ENCODE results near the gene C1orf174.

C1orf174 gene

GRCh38 chr1:3904006-3904842 lies 4.2 kb upstream of the C1orf174 start:
- no peak for DNase-seq (ENCODE audit: low spot score)
- Histone ChIP-seq H3K4me1 (ENCODE audit: control insufficient read depth in 2 of 2, insufficient read depth in 1 of 2, low read depth in 1 of 2, low read length in 2 of 2) (peaks cover 6 to 10% of the 10 kb centered on the region in 2 donors), H3K18ac (ENCODE audit: low read length) (peak overlapping the region; percentile 20), H3K36me3 (replicated peaks in 1 of 2; ENCODE audit: control insufficient read depth in 2 of 2, insufficient read depth in 2 of 2, low read length in 2 of 2) (no peaks in the 10 kb centered on the region), H3K4ac (ENCODE audit: low read length) (no peak overlapping the region), H2BK120ac (ENCODE audit: low read depth, low read length) (no peak overlapping the region), H3K4me2 (ENCODE audit: insufficient read depth, low read length, poor library complexity, severe bottlenecking) (no peak overlapping the region), H4K91ac (ENCODE audit: low read depth, low read length, poor library complexity) (no peak overlapping the region), H3K14ac (ENCODE audit: low read length) (no peak overlapping the region), H2AFZ (ENCODE audit: low read length) (peak overlapping the region; percentile 64), H3K23ac (ENCODE audit: low read depth, low read length, poor library complexity) (no peak overlapping the region), H3K27me3 (ENCODE audit: control insufficient read depth in 3 of 3, insufficient read depth in 3 of 3, low read depth in 1 of 3, low read length in 3 of 3) (no peaks in the 10 kb centered on the region), H2BK15ac (ENCODE audit: low read length) (no peak overlapping the region), H2BK12ac (ENCODE audit: low read length) (no peak overlapping the region), H4K8ac (ENCODE audit: low read depth, low read length) (no peak overlapping the region), H3K9ac (ENCODE audit: low read depth, low read length, poor library complexity) (no peak overlapping the region), H3K27ac (replicated peaks; ENCODE audit: low read length) (no peak overlapping the region), H3K9me3 (replicated peaks in 1 of 2; ENCODE audit: control insufficient read depth in 2 of 2, insufficient read depth in 1 of 2, low read depth in 1 of 2, low read length in 2 of 2) (no peaks in the 10 kb centered on the region), H3K79me1 (ENCODE audit: low read depth, low read length) (peaks cover 4% of the 10 kb centered on the region), H2AK5ac (ENCODE audit: low read depth, low read length) (peak overlapping the region; percentile 27), H3K4me3 (ENCODE audit: low read length in 2 of 2) (no peak overlapping the region), H2BK5ac (ENCODE audit: low read length) (peak overlapping the region; percentile 16)
- no CpG with 5 or more reads among the region's 24 CpGs for WGBS, 2 donors (ENCODE audit: extremely low coverage in 2 of 2, insufficient read length in 2 of 2, insufficient replicate concordance in 1 of 2)

GRCh38 chr1:3903141-3904005 lies 3.3 kb upstream of the C1orf174 start:
- H2AFZ ChIP-seq (ENCODE audit: low read length), result peak overlapping the region; percentile 64
- peaks cover 0 to 7% of the 10 kb centered on the region in 2 donors for H3K9me3 ChIP-seq (replicated peaks in 1 of 2; ENCODE audit: control insufficient read depth in 2 of 2, insufficient read depth in 1 of 2, low read depth in 1 of 2, low read length in 2 of 2)
- peak overlapping the region; percentile 27 for H2AK5ac ChIP-seq (ENCODE audit: low read depth, low read length)
- H2BK15ac ChIP-seq (ENCODE audit: low read length), result no peak overlapping the region
- no peak overlapping the region for H3K4me2 ChIP-seq (ENCODE audit: insufficient read depth, low read length, poor library complexity, severe bottlenecking)
- H3K18ac ChIP-seq (ENCODE audit: low read length), result no peak overlapping the region
- peaks cover 3 to 4% of the 10 kb centered on the region in 2 donors for H3K4me1 ChIP-seq (ENCODE audit: control insufficient read depth in 2 of 2, insufficient read depth in 1 of 2, low read depth in 1 of 2, low read length in 2 of 2)
- no peak overlapping the region for H3K23ac ChIP-seq (ENCODE audit: low read depth, low read length, poor library complexity)
- peak overlapping the region in 1 of 2 donors; percentile 11 for H3K4me3 ChIP-seq (ENCODE audit: low read length in 2 of 2)
- no peak for DNase-seq (ENCODE audit: low spot score)
- no peak overlapping the region for H3K27ac ChIP-seq (replicated peaks; ENCODE audit: low read length)
- H3K27me3 ChIP-seq (ENCODE audit: control insufficient read depth in 3 of 3, insufficient read depth in 3 of 3, low read depth in 1 of 3, low read length in 3 of 3), result no peaks in the 10 kb centered on the region
- no peak overlapping the region for H4K8ac ChIP-seq (ENCODE audit: low read depth, low read length)
- H2BK5ac ChIP-seq (ENCODE audit: low read length), result peak overlapping the region; percentile 16
- peaks cover 4% of the 10 kb centered on the region for H3K79me1 ChIP-seq (ENCODE audit: low read depth, low read length)
- H3K14ac ChIP-seq (ENCODE audit: low read length), result no peak overlapping the region
- no peak overlapping the region for H3K4ac ChIP-seq (ENCODE audit: low read length)
- H4K91ac ChIP-seq (ENCODE audit: low read depth, low read length, poor library complexity), result no peak overlapping the region
- no peak overlapping the region for H2BK120ac ChIP-seq (ENCODE audit: low read depth, low read length)
- H3K36me3 ChIP-seq (replicated peaks in 1 of 2; ENCODE audit: control insufficient read depth in 2 of 2, insufficient read depth in 2 of 2, low read length in 2 of 2), result no peaks in the 10 kb centered on the region
- WGBS, 2 donors (ENCODE audit: extremely low coverage in 2 of 2, insufficient read length in 2 of 2, insufficient replicate concordance in 1 of 2), result no CpG with 5 or more reads among the region's 16 CpGs
- no peak overlapping the region for H2BK12ac ChIP-seq (ENCODE audit: low read length)
- no peak overlapping the region for H3K9ac ChIP-seq (ENCODE audit: low read depth, low read length, poor library complexity)

- peak overlapping the region; percentile 11 for H2BK5ac ChIP-seq (ENCODE audit: low read length)
- H2BK15ac ChIP-seq (ENCODE audit: low read length), result no peak overlapping the region
- peak overlapping the region; percentile 23 for H3K23ac ChIP-seq (ENCODE audit: low read depth, low read length, poor library complexity)
- H3K9me3 ChIP-seq (replicated peaks in 1 of 2; ENCODE audit: control insufficient read depth in 2 of 2, insufficient read depth in 1 of 2, low read depth in 1 of 2, low read length in 2 of 2), result peaks cover 0 to 11% of the 10 kb centered on the region in 2 donors
- no peak for DNase-seq (ENCODE audit: low spot score)
- H2BK120ac ChIP-seq (ENCODE audit: low read depth, low read length), result no peak overlapping the region
- H3K14ac ChIP-seq (ENCODE audit: low read length), result no peak overlapping the region
- H4K91ac ChIP-seq (ENCODE audit: low read depth, low read length, poor library complexity), result no peak overlapping the region
- H3K4me1 ChIP-seq (ENCODE audit: control insufficient read depth in 2 of 2, insufficient read depth in 1 of 2, low read depth in 1 of 2, low read length in 2 of 2), result peaks cover 3 to 4% of the 10 kb centered on the region in 2 donors
- no peaks in the 10 kb centered on the region for H3K27me3 ChIP-seq (ENCODE audit: control insufficient read depth in 3 of 3, insufficient read depth in 3 of 3, low read depth in 1 of 3, low read length in 3 of 3)
- no peak overlapping the region for H2AK5ac ChIP-seq (ENCODE audit: low read depth, low read length)
- no peak overlapping the region for H2AFZ ChIP-seq (ENCODE audit: low read length)
- no peak overlapping the region for H3K18ac ChIP-seq (ENCODE audit: low read length)
- peaks cover 6% of the 10 kb centered on the region for H3K79me1 ChIP-seq (ENCODE audit: low read depth, low read length)
- no peak overlapping the region for H4K8ac ChIP-seq (ENCODE audit: low read depth, low read length)
- H3K4me3 ChIP-seq (ENCODE audit: low read length in 2 of 2), result no peak overlapping the region
- H3K4ac ChIP-seq (ENCODE audit: low read length), result no peak overlapping the region
- H2BK12ac ChIP-seq (ENCODE audit: low read length), result no peak overlapping the region
- H3K4me2 ChIP-seq (ENCODE audit: insufficient read depth, low read length, poor library complexity, severe bottlenecking), result no peak overlapping the region
- H3K9ac ChIP-seq (ENCODE audit: low read depth, low read length, poor library complexity), result no peak overlapping the region
- no peak overlapping the region for H3K27ac ChIP-seq (replicated peaks; ENCODE audit: low read length)
- no CpG with 5 or more reads among the region's 10 CpGs for WGBS, 2 donors (ENCODE audit: extremely low coverage in 2 of 2, insufficient read length in 2 of 2, insufficient replicate concordance in 1 of 2)
- no peaks in the 10 kb centered on the region for H3K36me3 ChIP-seq (replicated peaks in 1 of 2; ENCODE audit: control insufficient read depth in 2 of 2, insufficient read depth in 2 of 2, low read length in 2 of 2)
Measured at GRCh38 chr1:3902571-3903091, 2.6 kb upstream of the C1orf174 start.

- H2BK5ac ChIP-seq (ENCODE audit: low read length), result peak overlapping the region; percentile 11
- no peak overlapping the region for H4K8ac ChIP-seq (ENCODE audit: low read depth, low read length)
- H2BK15ac ChIP-seq (ENCODE audit: low read length), result no peak overlapping the region
- no peak overlapping the region for H3K9ac ChIP-seq (ENCODE audit: low read depth, low read length, poor library complexity)
- no peak overlapping the region for H2AFZ ChIP-seq (ENCODE audit: low read length)
- no peak overlapping the region for H2BK120ac ChIP-seq (ENCODE audit: low read depth, low read length)
- H2AK5ac ChIP-seq (ENCODE audit: low read depth, low read length), result no peak overlapping the region
- H3K14ac ChIP-seq (ENCODE audit: low read length), result no peak overlapping the region
- H3K4ac ChIP-seq (ENCODE audit: low read length), result no peak overlapping the region
- H4K91ac ChIP-seq (ENCODE audit: low read depth, low read length, poor library complexity), result no peak overlapping the region
- peaks cover 3 to 4% of the 10 kb centered on the region in 2 donors for H3K4me1 ChIP-seq (ENCODE audit: control insufficient read depth in 2 of 2, insufficient read depth in 1 of 2, low read depth in 1 of 2, low read length in 2 of 2)
- H3K18ac ChIP-seq (ENCODE audit: low read length), result peak overlapping the region; percentile 54
- peak overlapping the region; percentile 93 for H2BK12ac ChIP-seq (ENCODE audit: low read length)
- H3K79me1 ChIP-seq (ENCODE audit: low read depth, low read length), result peaks cover 6% of the 10 kb centered on the region
- H3K27me3 ChIP-seq (ENCODE audit: control insufficient read depth in 3 of 3, insufficient read depth in 3 of 3, low read depth in 1 of 3, low read length in 3 of 3), result no peaks in the 10 kb centered on the region
- no peak for DNase-seq (ENCODE audit: low spot score)
- H3K23ac ChIP-seq (ENCODE audit: low read depth, low read length, poor library complexity), result no peak overlapping the region
- H3K36me3 ChIP-seq (replicated peaks in 1 of 2; ENCODE audit: control insufficient read depth in 2 of 2, insufficient read depth in 2 of 2, low read length in 2 of 2), result no peaks in the 10 kb centered on the region
- no peak overlapping the region for H3K4me3 ChIP-seq (ENCODE audit: low read length in 2 of 2)
- no CpG with 5 or more reads among the region's 15 CpGs for WGBS, 2 donors (ENCODE audit: extremely low coverage in 2 of 2, insufficient read length in 2 of 2, insufficient replicate concordance in 1 of 2)
- peaks cover 0 to 13% of the 10 kb centered on the region in 2 donors for H3K9me3 ChIP-seq (replicated peaks in 1 of 2; ENCODE audit: control insufficient read depth in 2 of 2, insufficient read depth in 1 of 2, low read depth in 1 of 2, low read length in 2 of 2)
- H3K4me2 ChIP-seq (ENCODE audit: insufficient read depth, low read length, poor library complexity, severe bottlenecking), result no peak overlapping the region
- H3K27ac ChIP-seq (replicated peaks; ENCODE audit: low read length), result no peak overlapping the region
Measured at GRCh38 chr1:3902111-3902511, 2.0 kb upstream of the C1orf174 start.
